G401.6 (cell line): ENCODE results near the gene KMT2E.

Experiments
- FAIRE-seq: peaks from 2 replicates; lab custom pipeline; 2012; peaks lifted over from hg19 to GRCh38; lab: Jason Lieb, UNC

The KMT2E gene

GRCh38 chr7:105131033-105131656 lies 117.1 kb downstream of the KMT2E start:
- no peak for FAIRE-seq

GRCh38 chr7:105131890-105132289 lies 117.9 kb downstream of the KMT2E start:
- FAIRE-seq: no peak

- no peak for FAIRE-seq
Observed at GRCh38 chr7:105132335-105132734, 118.3 kb downstream of the KMT2E start.

- no peak for FAIRE-seq
Observed at GRCh38 chr7:105132835-105133234, 118.8 kb downstream of the KMT2E start.

GRCh38 chr7:105133358-105133757 lies 119.4 kb downstream of the KMT2E start:
- FAIRE-seq: no peak

- no peak for FAIRE-seq
Observed at GRCh38 chr7:105133986-105134655, 120.1 kb downstream of the KMT2E start.

- FAIRE-seq: no peak
Observed at GRCh38 chr7:105136221-105136620, 122.2 kb downstream of the KMT2E start.

GRCh38 chr7:105137898-105138297 lies 123.9 kb downstream of the KMT2E start:
- FAIRE-seq: no peak

GRCh38 chr7:105139381-105139780 lies 125.4 kb downstream of the KMT2E start:
- FAIRE-seq: no peak

- FAIRE-seq: no peak
Observed at GRCh38 chr7:105141068-105141467, 127.1 kb downstream of the KMT2E start.

- no peak for FAIRE-seq
Observed at GRCh38 chr7:105149827-105150226, 135.8 kb downstream of the KMT2E start.

- FAIRE-seq: no peak
Observed at GRCh38 chr7:105151152-105151551, 137.1 kb downstream of the KMT2E start.

- FAIRE-seq: no peak
Observed at GRCh38 chr7:105153531-105153930, 139.5 kb downstream of the KMT2E start.

- no peak for FAIRE-seq
Observed at GRCh38 chr7:105154084-105154483, 140.1 kb downstream of the KMT2E start.

GRCh38 chr7:105156731-105157130 lies 142.7 kb downstream of the KMT2E start:
- no peak for FAIRE-seq

- FAIRE-seq: no peak
Observed at GRCh38 chr7:105157278-105157677, 143.3 kb downstream of the KMT2E start.

GRCh38 chr7:105161366-105161765 lies 147.4 kb downstream of the KMT2E start:
- no peak for FAIRE-seq
